ENCODE results near the gene PARD3. TPM values are rescaled to one million over a fixed set of nuclear protein-coding genes. Genes with fewer than 3 reads are reported as not detected.
"Not testable (repeated sequence)": the region's sequence is repeated elsewhere in the genome, so short reads cannot be mapped to it uniquely, and the experiment has no call there.

The PARD3 gene
- total RNA-seq, 1 donor from 2014 or later: 27.7 TPM

DNA sequence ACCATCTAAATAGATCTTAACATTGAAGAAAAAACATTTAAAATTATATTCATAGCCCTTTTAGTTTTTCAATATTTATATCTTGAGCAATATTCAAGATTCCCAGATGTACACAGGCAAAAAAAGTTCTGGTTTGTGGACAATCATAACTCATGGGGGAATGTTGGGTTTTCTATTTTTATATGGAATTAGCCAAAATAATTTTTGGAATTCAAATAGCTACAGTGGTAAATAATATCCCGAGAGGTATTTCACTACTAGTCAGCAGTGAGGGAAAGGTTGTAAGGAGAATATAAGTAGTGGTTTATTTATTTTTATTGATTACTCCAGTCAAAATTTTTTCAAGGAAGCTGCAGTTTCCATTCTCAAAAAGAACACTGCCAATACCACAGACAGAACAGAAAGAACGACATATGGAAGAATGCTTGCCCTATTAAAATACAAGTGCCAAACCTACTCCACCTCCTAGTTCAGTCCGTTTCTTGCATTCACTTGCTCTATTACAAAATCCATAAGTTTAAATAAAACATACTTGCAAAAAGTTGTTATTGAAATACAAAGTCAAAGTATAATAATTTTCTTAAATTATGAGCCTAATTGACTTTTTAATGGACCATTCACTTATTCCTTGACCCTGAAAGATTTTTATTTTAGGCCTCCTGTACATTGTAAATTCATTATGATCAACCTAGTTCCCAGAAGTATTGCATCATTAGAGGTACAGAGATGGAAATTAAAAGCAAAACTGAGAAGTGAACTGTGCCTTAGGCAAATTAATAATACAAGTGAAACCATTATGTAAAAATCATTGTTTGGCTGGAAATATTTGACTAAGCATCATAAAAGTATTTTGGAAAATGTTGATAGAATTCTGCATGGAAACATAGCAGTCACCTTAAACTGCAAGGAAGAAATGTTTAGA lies 533.2 kb downstream of the PARD3 start:
- no peak for DNase-seq (ENCODE audit: low spot score)

DNA sequence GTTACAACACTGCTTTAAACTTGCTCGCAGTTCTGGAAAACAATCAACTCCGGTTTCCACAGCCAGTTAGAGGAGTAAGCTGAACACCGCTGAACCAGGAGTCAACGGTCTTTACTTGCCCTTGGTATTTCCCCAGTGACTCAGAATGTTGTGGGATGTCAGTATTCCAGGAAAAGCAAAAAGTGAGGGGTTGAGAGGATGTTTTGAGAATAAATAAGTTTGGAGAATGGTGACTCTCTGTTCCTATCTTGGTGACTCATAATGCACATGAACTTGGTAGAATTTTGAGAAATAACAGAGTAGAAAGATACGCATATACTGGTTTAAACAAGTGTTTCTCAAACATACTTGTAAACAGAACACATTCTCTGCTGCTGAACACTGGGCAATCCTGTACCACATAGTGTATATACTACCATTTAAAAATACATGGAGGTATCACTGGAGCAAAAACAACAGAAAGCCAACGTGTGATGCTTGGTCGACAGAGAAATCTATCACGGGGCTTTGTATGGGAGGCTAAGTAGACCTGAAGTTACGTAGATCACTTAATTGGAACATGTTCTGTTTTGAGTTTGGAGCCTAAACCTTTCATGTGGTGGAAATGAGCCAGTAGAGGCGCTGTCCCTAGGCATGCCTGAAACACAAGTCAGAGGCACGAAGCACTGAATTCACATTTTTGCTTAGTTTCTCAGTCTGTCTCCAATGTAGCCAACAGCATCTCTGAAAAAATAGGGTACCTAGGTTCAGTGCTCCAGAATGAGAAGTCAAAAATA lies 534.3 kb downstream of the PARD3 start:
- DNase-seq (ENCODE audit: low spot score): no peak

DNA sequence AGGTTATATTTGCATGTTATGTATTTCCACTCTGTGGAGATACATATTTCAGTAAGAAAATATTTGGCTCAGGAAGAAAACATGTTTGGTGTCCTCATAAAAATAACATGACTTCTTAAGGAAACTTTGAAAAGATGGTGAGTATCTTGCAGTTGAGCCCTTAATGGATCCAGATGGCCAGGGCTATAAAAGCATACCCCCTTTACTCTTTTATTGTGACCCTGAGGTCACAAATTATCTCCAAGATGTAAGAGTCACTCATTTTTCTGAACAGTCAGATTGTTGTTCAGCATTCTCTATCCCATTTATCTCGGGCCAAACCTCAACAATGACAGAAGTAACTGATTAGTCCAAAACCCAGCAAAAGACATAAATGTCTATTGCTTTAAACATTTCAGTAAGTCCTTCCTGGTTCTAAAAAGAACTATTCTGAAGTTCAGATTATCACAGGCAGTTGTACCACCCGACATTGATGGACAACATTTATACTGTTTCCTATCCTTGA lies 539.4 kb downstream of the PARD3 start:
- no peak for DNase-seq (ENCODE audit: low spot score)

DNA sequence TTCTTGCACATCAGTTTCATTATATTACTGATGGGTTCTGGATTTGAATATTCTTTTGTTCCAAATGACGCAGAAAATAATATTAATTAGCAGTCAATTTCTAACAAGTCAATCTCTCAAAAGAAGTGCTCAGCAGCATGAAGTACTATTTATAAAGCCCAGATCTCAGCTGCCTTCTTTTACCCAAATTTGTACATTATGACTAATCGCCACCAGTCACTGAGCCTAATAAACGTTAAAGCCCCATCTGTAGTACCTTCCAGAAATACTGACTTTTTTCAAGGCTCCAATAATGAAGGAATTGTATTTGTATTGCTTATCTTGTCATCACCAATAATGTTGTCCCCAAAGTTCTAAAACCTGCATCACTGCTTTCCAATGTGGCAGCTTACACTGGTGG lies 540.2 kb downstream of the PARD3 start:
- DNase-seq (ENCODE audit: low spot score): no peak

DNA sequence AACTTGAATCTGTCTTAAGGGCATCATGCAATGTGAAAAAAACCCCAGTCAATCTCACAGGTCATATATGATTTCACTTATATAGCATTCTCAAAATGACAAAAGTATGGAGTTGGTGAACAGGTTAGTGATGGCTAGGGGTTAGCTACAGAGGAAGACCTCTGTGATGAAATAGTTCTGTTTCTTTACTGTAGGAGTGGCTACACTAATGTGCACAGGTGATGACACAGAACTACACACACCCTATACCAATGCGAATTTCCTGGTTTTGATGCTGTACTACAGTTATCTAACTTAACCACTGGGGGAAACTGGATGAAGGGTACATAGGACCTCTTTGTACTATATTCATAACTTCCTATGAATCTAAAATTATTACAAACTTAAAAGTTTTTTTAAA lies 541.8 kb downstream of the PARD3 start:
- DNase-seq (ENCODE audit: low spot score): no peak

DNA sequence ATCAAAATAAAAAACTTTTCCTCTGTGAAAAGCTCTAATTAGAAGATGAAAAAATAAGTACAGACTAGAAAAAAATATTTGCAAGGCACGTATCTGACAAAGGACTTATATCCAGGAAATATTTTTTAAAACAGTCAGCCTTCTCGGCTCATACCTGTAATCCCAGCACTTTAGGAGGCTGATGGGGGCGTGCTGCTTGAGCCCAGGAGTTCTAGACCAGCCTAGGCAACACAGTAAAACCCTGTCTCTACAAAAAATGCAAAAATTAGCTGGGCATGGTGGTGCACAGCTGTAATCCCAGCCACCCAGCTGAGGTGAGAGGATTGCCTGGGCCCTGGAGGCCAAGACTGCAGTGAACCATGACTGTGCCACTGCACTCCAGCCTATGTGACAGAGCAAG lies 542.8 kb downstream of the PARD3 start:
- DNase-seq (ENCODE audit: low spot score): no peak

DNA sequence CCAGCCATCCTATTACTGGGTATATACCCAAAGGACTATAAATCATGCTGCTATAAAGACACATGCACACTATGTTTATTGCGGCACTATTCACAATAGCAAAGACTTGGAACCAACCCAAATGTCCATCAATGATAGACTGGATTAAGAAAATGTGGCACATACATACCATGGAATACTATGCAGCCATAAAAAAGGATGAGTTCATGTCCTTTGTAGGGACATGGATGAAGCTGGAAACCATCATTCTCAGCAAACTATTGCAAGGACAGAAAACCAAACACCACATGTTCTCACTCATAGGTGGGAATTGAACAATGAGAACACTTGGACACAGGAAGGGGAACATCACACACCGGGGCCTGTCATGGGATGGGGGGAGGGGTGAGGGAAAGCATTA lies 546.7 kb downstream of the PARD3 start:
- not testable (repeated sequence) for DNase-seq (ENCODE audit: low spot score)

DNA sequence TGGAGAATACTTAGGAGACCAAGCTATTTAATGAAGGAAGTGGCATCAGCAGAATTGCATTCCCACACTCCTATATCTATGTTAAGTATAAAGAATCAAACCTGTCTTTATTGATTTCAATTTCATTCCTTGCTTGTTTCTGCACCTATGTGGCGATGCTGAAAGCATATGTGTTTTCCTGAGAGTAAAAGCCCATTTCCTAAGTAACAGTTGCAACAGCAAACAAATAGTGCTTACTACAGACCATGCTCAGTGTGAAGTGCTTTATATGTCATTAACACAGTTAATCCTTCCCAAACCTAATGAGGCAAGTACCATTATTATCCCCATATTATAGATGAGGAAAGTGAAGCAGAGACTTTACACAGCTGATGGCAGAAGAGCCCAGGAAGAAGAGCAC lies 552.1 kb downstream of the PARD3 start:
- DNase-seq (ENCODE audit: low spot score): no peak

DNA sequence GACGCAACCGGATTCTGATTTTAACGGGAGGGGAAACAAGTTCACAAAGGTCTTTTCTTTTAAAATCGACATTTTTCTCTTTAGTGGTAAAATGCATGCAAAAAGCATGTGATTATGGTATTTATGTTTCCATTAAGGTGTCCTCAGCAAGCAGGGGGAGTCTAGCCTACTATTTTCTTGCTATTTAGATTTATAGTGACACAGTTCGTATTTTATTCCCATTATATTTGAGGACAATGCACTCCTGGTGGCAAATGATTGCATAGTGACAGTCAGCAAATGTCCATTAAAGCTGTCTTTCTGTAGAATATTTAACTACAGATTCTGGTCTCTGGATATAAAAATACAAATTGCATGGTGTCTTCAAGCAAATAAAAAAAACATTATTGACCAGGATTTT lies 554.2 kb downstream of the PARD3 start:
- no peak for DNase-seq (ENCODE audit: low spot score)

DNA sequence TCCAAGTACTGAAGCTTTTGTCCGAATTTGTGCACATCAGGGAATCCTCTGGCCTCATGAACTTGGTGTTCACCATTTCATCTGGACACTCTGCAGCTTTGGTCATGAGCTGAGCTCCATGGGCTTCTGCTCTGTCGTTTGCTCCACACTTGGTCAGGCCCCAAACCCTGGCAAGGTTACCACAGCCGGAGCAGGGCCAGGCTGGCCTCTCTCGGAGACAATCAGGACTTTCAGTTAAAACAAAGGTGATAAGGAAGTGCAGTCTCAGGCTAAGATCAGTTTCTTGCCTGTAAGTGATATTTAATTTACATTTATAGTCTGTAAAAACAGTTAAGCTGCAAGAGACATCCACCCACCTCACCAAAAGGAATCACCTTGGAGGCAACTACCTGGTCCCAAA lies 558.9 kb downstream of the PARD3 start:
- no peak for DNase-seq (ENCODE audit: low spot score)

DNA sequence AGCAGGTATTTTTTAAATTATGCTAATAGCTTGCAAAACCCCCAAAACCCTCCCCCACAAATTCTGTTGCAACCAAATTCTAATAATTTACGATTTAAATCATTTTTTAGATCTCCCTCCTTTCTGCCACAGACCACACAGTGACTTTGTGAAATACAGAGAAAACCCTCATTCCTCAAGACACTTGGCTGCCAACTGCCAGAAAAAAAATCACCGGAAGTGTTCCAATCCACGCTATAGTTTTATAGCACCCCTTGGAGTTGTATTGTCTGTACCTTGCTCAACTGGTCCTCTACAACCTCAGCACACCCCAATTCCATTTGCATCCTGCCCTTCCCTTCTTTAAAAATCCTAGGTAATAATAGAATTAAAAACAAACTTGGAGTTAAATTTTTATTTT lies 560.1 kb downstream of the PARD3 start:
- no peak for DNase-seq (ENCODE audit: low spot score)

DNA sequence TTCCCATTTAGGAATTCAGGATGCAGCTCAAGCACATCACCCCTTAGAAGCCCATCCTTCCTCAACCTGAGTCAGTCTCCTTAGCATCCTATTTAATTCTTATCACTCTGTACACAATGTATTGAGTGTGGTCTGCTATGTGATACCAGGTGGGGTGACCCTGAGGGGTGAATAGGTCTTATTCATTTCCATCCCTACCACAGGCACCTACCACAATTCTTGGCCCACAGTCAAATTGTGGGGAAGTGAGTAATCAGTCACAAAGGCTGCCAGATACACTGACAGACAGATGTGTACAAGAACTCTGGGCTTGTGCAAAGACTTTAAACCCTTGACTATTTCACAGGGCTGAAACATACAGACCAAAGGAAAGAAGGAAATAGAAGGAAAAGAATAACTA lies 560.5 kb downstream of the PARD3 start:
- DNase-seq (ENCODE audit: low spot score): no peak

DNA sequence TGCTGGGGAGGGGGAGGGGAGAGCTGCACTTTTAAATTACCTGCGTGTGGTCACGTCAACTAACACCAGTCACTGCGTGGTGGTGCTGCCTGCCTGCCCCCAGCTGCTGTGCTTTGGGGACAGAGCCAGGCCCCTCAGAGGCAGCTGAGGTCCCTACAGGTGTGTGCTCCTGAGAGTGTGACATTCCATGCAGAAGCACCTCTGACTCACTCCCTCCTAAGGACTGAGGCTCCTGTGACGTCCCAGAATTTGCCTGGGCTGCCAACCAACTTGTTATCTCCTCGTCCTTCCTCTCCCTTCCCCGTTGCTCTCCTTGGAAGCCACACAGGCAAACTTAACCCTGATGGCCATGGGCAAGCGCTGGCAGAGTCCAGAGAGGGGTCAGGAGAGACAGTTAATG lies 563.0 kb downstream of the PARD3 start:
- DNase-seq (ENCODE audit: low spot score): no peak

DNA sequence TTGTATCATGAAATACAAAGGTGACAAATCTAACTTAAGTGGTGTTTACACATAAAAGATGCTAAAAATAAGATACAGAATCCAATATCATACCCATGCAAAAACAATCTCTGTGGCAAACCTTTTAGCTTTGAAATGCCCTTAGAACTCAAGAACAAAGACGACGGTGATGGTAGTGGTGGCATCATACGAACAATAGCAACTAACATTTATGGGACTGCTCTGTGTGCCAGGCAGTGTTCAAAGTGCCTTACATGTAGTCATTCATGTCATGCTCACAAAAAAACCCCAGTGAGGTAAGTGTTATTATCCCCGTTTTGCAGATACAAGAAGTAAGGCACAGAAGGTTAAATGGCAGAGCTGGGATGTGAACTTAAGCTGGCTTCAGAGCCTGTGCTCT lies 563.9 kb downstream of the PARD3 start:
- DNase-seq (ENCODE audit: low spot score): no peak

DNA sequence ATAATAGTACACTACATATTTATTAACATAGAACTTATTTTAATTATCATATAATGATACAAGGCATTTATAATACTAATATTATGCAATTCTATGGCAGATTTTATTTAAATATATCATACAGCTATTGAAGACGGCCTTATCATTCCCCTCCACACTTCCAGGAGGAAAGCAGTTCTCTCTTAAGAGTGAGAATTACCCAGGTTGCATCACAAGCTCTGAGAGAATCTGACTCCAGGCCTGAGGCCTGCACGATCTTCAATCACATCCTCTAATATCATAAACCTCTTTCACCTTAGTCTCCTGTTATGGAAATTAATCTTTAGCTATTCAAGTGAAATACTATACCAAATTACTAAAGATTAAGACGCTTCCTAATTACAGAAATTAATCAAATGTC lies 564.4 kb downstream of the PARD3 start:
- DNase-seq (ENCODE audit: low spot score): no peak

DNA sequence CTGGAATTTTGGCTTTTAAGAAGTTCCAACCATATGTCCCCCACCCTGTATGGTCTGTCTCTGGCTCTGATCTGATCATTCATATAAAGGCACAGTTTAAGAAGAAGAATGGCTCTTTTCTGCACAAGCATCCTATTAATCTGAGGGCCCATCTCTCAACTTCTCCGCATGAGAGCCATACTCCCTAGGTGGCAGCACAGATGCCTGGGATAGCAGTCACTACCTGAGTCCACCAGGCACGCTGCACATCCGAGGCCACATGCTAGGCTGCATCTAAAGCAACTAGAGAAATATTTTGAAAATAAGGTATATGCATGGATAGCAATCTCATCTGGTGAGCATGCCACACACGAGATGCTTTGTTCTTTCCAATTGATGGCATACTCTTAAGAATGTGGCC lies 565.5 kb downstream of the PARD3 start:
- DNase-seq (ENCODE audit: low spot score): no peak

DNA sequence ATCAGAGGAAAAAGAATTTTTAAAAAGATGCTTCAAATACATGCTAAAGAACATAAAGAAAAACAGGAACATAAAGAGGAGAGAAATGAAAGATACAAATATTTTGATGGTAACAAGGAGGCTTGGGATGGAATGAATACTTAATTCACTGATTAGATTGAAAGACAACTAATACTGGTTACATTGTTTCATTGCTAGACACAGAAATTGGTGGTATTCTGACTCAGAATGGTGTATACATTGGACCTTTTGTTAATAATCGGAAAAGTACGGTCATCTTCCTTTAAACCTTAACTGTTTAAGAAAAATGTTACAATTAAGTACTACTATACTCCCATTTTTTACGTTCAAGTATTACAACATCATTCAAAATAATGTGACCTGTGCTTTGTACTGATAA lies 567.5 kb downstream of the PARD3 start:
- no peak for DNase-seq (ENCODE audit: low spot score)

DNA sequence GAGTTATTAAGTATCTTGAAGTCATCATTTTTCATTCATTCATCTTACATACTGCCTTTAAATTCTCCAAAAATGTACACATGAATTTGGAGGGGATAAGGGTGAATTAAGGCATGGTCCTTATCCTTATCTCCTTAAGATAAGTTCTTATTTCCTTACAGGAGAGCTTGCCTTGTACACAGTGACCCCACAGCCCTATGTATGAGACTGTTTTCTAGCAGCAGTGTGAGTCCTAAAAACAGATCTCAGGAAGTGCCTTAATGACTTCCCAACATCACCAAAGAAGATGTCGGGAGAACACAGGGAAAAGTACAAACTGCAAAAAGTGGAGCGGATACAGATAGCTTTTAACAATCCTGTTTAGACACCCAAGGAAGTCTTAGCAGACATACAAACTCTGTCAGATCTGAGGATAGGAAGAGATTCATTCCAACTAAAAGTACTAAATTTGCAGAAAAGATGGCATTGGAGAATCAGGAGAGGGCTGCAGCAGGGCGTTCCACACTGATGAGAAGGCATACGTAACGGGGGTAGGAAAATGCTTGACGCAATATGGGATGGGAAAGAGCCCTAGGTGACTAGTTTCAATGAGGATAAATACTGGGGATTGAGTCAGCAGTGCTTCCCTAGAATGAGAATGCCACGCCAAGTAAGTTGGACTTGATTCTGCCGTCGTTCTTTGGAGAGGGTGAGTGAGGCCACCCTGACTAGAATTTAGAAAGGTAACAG lies 570.2 kb downstream of the PARD3 start:
- DNase-seq (ENCODE audit: low spot score): no peak

DNA sequence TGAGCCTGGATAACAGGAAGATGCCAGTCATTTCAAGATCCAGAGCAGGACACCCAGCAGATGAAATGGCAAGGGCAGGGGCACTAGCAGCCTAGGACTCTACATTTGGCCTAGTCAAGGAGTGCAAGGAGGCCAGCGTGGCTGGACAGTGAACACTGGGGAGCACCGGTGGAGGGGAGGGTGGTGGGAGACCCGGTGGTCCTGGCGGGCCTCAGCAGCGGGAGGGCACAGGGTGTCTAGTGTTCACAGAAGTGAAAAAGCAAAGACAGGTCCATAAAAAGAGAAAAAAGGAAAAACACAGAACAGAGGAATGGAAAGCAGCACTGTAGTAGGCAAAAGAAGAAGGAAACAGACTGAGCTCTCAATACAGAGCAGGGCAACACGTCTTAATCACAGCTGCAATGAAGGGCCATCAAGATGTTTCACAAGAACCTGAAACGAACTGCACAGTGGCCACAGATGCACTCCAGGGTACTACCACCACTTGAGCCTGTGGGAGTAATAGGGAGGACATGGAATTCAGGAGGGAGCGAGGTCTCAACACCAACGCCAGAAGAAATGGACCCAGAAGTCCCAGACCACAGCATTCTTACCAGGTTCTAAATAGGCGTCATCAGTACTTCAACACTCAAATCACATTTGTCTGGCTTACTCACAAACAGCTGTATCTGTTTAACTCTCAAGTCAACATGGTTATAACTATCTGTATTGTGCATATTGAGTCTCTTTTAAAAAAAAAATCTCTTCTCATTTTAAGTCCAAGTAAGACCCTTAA lies 573.7 kb downstream of the PARD3 start:
- no peak for DNase-seq (ENCODE audit: low spot score)

DNA sequence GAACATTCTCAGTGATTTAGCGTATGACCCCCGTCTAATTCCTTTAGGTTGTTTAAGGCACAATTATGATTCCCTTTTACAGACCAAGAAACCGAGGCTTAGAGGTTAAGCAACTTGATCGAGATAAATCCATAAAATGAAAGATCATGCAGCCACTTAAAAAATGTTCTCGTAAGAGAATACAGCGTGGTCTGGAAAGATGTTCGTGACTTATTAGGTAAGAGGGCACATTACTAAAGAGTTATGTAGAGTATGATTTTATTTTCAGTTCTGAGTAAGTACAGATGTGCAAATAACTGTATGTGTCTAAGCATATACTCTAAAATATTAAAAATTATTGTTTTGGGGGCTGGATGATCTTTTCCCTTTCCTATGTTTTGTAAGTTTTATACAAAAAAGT lies 575.1 kb downstream of the PARD3 start:
- no peak for DNase-seq (ENCODE audit: low spot score)

DNA sequence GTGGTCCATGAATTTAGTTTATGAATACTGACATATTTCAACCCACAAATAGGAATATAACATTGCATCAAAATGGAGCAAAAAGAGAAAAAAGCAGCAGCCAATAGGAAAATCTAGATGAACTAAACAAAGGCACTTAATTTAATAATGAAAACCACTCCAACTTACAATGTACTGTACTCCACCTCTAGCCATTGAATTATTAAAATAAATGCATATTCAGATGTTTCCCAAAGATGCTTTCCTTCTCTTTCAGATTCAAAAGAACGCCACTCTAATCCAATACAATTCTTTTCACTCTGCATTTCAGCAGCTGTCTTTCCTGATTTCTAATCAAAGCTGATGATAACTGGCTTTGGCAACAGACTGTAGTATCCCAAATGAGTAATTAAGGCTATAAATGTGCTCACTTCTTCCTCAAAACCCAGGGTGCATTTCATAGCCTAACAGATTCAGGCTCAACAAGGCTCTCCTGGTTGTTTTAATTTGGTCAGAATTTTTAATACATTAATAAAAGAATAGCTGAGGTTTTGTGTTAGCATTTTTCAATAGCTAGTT lies 577.1 kb downstream of the PARD3 start:
- no peak for DNase-seq (ENCODE audit: low spot score)

Measured in mesenteric fat pad (tissue), 1 donor.